NCI-H748 (cell line): Measurements from ENCODE around the gene ZC3H6.

Experiments
- DNase-seq: peaks from one replicate; lab custom pipeline; 2025; ENCODE audit not compliant: unreplicated experiment; lab: John Stamatoyannopoulos, UW

ZC3H6 gene, protein sequence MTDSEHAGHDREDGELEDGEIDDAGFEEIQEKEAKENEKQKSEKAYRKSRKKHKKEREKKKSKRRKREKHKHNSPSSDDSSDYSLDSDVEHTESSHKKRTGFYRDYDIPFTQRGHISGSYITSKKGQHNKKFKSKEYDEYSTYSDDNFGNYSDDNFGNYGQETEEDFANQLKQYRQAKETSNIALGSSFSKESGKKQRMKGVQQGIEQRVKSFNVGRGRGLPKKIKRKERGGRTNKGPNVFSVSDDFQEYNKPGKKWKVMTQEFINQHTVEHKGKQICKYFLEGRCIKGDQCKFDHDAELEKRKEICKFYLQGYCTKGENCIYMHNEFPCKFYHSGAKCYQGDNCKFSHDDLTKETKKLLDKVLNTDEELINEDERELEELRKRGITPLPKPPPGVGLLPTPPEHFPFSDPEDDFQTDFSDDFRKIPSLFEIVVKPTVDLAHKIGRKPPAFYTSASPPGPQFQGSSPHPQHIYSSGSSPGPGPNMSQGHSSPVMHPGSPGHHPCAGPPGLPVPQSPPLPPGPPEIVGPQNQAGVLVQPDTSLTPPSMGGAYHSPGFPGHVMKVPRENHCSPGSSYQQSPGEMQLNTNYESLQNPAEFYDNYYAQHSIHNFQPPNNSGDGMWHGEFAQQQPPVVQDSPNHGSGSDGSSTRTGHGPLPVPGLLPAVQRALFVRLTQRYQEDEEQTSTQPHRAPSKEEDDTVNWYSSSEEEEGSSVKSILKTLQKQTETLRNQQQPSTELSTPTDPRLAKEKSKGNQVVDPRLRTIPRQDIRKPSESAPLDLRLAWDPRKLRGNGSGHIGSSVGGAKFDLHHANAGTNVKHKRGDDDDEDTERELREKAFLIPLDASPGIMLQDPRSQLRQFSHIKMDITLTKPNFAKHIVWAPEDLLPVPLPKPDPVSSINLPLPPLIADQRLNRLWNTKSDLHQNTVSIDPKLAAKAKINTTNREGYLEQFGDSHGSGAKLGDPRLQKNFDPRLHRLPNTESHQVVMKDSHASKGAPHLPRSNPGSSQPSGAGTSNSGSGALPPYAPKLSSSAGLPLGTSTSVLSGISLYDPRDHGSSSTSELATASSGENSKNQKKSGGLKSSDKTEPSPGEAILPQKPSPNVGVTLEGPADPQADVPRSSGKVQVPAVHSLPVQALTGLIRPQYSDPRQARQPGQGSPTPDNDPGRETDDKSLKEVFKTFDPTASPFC

DNA sequence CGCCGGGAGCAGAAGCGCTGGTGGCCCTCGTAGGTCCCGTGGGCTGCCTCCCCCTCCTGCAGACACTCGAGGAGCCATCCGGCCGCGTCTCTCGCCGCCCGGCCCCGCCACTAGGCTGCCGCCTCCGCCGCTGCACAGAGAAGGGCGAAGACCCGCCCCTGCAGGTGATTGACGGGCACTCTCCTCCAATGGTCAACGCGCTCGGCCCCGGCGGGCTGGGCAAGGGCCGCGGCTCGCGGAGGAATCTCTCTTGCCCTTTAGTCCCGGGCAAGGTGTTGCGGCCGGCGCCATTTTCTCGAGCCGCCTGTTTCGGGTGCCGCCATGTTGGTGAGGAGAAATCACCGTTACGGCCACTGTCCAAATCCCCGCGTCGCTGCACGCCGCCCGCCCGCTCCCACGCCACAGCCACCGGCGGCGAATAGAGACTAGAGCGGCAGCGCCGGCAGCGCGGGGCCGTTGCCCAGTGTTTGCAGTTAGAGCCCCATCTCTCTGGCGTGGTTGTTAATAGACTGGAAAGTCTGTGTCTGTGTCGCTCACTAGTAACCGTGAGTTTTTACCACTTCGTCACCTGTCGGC lies at the start of gene ZC3H6:
ZC3H6 (plus strand) TSS at position 287 of the 576 bp plus-strand sequence. CDS start 398 bp downstream, outside the sequence.
- DNase-seq: peak; percentile 97

DNA sequence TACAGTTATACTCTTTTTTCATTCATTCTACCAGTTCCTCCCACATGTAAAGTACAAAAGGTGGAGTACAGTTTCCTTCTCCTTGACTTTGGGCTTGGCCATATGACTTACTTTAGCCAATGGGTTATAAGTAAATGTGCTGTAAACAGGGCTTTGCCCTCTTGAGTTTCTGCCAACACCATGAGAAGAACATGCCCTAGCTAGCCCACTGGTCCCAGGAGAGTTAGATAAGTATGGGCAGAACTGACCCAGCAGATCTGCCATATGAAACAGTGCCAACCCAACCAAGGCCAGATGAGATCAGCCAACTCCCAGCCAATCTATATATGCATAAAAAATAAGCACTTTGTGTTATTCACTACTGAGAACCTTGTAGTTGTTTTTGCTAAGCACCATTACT lies 46.0 kb upstream of the ZC3H6 start:
- no peak for DNase-seq

DNA sequence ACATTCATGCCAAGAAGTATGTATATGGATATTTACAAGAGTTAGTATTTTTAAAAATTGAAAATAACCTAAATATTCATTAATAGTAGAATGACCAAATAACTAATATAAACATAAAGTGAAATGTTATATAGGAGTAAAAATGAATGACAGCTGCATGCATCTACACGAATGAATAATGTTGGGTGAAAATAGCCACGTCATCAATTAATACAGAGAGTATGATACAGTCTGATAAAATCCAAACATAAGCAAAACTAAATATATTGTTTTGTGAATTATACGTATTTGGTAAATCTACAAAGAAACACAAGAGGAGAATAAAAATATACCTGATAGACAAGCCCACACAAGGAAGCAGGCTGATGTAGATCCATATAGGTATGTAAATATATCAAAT lies 45.0 kb upstream of the ZC3H6 start:
- no peak for DNase-seq

DNA sequence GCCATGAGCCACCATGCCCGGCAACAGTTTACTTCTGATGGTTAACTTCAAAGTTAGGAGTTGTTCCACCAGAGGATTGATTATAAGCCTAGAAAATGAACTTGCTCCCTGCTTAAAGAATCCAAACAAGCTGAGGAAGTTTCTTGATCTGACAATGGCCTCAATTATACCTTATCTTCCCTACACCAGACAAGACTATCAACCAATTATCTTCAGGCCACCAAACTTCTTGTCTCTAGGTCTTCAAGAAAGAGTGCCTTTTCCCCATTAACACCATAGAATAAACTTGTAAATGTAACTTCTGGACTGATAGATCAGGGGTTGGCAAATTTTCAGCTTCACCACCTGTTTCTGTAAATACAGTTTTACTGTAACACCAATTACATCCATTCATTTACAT lies 35.5 kb upstream of the ZC3H6 start:
- no peak for DNase-seq

DNA sequence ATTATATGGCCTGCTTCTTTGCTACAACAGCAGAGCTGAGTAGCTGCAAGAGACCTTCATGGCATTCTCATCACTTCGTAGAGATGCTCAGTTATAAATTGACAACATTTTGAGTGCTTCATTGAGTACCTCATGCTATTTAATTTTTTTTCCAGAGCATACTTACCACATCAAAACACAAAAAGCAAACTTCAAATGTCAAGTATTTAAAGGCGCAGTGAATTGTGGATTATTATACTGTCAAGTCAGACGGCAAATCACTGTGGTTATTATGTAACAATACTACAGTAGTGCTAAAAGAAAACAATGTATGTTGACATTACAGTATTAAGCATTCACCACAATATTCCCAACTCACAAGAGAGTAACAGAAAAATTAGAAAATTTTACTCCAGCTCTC lies 33.0 kb upstream of the ZC3H6 start:
- no peak for DNase-seq

DNA sequence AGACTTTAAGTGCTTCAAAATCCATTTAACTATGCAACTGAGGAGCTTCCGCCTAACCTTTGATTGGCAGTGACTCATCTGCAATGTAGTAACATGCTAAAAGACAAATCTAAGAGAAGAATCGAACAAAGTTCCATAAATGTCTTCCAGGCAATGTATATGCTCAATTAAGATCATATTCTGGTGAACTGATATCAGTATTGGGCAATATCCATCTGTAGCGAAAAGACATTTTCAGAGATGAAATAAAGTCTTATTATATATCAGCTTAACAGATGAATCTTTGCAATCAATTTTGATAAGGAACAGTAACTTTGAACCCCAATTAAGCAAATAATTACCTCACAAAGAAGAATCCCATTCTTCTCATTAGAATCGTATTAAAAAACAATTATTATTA lies 32.2 kb upstream of the ZC3H6 start:
- DNase-seq: no peak

DNA sequence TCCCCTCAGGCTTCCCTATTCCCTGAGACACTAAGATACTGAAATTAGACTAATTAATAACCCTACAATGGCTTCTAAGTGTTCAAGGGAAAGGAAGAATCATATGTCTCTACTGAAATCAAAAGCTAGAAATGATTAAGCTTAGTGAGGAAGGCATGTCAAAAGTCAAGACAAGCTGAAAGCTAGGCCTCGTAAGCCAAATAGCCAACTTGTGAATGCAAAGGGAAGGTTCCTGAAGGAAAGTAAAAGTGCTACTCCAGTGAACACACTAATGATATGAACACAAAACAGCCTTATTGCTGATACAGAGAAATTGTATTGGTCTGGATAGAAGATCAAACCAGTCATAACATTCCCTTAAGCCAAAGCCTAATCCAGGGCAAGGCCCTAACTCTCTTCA lies 30.5 kb upstream of the ZC3H6 start:
- DNase-seq: no peak

DNA sequence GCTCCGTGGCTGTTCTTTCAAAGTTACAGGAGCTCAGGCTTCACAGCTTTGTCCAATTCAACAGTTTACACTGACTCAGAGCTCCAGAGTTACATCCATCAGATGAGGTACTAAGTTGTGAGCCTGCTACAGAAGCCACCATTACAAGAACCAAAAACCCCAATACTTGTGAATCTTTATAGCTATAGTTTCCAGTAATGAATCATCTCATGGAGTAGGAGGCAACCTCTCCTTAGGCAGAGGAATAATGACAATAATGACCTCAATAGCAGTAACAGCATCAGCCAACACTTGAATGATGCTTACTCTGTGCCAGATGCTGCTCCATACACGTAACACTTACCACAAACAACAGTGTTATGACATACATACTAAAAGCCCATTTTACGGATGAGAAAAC lies 24.1 kb upstream of the ZC3H6 start:
- DNase-seq: no peak

DNA sequence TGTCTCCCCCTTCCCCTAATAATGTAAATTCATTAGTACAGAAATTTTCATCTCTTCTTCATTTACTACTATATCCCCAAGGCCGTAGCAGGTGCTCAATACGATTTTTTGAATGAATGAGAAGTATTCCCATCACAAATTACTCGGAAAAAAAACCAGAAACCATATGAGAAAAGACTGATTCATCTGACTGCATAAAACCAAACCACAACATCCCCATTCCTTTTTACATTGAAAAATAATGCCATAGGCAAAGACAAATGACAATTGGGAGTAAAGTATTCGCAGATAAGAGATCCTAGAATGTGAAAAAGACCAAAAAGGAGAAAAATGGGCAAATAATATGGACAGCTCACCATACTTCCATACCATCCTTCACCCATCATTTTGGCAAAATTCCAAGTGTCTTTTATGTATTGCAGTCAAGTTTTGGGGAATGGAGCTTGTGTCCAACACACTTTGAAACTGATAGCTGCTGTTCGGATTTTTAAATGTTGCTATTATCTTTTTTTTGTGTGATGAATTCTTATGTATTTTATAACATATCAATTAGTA lies 22.1 kb upstream of the ZC3H6 start:
- peak; percentile 5 for DNase-seq

DNA sequence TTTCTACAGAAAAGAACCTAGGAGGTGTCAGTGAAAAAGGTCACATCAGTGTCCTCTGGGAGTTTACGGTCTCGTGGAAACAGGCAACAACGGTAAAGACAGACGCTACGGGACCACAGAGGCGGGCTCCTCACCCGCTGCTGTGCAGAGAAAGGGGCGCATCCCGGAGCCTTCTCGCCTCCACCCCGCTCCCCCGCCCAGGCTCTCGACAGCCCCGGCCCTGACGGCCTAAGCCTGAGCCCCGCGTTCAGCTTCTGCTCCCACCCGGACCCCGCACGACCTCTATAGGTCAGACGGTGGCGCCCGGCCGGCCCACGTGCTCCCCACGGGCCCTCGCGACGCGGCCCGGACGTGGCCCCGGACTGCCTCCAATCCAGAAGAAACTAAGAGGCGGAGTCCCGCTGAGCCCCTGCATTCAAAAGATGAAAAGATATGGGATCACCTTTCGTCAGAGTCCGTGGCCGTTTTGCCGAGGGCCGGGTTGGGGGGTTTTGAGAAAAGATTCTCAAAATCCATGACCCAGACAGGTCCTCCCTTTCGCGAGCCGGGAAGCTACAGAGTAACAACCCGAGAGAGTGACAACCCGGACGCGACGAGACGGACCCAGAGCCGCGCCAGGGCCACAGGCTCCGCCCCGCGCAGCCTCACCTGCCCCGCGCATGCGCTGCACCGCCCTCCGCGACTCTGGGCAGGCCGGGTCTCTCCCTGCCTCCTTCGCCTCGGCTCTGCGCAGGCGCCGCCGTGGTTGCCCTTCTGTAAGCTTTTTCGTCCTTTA lies 20.7 kb upstream of the ZC3H6 start, which contains the start of gene ZC3H8:
ZC3H8 (minus strand) TSS at position 577 of the 775 bp plus-strand sequence; CDS start at position 516, 61 bp downstream.
- DNase-seq: peak; percentile 87

DNA sequence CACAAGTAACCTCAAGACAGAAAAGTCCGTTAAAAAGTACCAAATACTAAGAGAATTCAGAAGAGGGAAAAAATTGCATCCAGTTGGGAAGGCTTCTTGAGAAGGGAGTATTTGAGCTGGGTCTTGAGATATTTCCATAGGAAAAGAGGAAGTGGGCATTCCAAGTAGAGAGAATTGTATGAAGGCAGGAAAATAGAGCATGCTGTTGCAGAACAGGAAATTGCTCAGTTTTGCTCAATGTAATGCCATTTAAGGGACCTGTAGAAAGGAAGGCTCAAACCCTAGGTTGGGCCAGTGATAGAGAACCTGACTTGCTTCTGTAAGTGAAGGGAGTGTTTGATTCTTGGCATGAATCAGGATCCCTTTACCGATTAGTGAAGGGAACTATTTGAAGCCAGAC lies 19.5 kb upstream of the ZC3H6 start:
- no peak for DNase-seq

DNA sequence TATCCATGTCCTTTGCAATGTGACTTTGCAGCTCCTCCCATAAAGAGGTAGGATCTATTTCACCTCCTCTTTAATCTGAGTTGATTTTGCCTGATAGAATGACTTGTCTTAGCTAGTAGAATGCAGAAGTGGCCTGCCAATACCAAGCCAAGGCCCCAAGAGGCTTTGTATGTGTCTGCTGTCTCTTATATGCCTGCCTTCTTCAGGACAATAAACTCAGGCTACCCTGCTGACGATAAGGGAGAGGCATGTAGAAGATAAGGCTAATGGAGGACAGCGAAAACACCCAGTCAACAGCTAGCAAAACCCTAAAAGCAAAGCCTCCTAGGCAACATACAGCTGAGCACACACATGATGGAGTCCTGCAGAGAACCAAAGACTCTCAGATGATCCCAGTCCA lies 18.7 kb upstream of the ZC3H6 start:
- DNase-seq: no peak

DNA sequence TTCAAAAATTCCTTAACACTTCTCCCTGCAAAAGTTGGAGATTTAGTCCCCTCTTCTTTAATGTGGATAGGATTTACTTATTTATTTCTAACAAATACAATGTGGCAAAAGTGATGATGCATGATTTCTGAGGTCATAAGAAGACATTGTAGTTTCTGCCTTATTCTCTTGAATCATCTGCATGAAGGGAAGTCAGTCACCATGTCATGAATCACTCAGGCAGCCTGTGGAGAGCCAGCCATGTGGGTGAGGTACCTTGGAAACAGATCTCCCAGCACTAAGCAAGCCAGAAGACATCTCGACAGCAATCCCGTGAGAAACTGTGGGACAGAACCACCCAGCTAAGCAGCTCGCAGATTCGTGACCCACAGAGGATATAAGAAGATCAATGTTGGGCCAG lies 17.8 kb upstream of the ZC3H6 start:
- DNase-seq: no peak

DNA sequence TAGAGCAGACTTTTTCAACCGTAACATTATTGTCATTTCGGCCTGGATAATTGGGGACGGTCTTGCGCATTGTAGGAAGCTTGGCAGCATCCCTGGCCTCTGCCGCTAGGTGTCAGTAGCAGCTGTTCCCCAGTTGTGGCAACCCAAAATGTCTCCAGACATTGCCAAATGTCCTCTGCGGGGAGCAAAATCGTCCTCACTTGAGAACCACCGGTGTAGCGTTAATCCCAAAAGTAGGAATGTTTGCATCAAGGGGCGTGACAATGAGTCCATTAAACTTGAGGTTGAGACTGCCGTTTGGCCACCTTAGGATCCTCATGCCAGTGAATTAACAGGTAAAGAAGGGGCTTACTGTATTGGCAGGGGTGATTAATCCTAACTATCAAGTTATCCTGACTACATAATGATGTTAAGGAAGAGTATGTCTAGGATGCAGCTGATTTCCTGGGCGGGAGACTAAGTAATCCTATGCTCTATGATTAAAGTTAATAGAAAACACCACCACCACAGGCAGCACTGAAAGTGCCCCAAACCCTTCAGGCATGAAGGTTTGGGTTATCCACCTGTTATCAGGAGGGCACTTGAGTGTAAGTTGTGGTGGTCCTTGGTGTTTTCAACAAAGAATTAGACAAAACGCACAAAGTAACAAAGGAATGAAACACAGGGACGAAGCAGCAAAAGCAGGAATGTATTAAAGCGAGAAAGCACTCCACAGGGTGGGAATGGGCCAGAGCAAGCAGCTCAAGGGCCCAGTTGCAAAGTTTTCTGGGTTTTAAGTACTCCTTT lies 15.7 kb upstream of the ZC3H6 start:
- peak; percentile 76 for DNase-seq

DNA sequence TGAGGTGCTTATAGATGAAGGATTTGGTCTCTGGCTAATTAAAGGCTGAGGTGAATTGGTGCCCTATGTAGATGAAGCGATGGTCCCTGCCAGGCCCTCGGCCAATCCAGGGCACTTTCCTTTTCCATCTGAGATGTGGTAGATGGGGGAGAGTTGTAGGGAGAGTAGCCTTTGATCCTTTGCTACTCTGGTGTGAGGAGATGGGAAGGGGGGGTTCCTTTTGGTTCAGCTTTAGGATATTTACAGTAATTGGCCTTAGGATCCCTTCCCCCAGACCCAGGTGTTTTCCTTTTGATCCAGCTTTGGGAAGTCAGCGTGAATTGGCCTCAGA lies 15.1 kb upstream of the ZC3H6 start:
- DNase-seq: no peak

DNA sequence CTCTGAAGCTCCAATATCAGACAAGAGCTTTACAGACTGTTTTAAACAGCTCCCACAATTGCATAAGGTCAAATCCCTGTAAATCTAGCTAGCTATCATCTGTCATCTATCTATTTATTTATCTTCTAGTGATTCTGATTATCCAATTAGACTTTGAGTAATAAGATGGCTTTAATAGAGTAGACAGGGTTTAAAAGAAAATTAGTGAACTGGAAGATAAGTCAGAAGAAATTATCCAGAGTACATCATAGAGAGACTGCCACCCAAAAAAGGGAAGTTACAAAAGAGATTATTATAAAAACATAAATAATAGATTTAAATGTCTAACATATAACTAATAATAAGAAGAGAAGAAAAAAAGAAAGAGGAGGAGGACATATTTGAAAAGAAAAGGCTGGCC lies 12.5 kb upstream of the ZC3H6 start:
- no peak for DNase-seq

DNA sequence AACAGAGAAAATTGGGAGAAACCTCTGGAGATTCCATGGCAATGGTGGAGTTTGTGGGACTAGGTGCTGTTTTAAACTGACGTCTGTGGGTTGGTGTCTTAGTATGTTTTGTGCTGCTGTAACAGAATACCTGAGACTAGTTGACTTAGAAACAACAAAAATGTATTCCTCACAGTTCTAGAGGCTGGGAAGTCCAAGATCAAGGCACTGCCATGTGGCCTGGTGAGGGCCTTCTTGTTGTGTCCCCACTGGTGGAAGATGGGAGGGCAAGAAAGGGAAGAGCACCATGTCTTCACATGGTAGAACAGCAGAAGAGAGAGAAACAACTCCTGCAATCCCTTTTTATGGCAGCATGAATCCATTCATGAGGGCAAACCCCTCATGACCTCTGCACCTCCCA lies 6.8 kb upstream of the ZC3H6 start:
- no peak for DNase-seq

DNA sequence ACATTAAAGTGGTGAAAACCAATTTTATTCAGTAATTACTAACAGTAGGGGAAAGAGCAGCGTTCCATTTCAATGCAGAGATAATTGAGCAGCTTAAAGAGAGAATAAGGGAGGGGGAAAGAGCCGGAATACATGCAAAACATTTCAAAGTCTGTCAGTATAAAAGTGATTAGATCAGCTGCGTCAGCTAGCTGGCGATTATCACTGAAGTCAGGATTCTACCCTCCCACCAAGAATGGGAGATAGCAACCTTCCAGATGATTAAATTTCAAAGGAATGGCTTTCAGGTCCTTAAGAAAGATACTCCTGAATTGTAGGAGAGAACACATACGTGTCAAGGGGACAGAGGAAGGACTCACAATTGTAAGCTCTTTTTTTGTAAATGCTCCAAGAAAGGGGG lies 2.7 kb upstream of the ZC3H6 start:
- no peak for DNase-seq

DNA sequence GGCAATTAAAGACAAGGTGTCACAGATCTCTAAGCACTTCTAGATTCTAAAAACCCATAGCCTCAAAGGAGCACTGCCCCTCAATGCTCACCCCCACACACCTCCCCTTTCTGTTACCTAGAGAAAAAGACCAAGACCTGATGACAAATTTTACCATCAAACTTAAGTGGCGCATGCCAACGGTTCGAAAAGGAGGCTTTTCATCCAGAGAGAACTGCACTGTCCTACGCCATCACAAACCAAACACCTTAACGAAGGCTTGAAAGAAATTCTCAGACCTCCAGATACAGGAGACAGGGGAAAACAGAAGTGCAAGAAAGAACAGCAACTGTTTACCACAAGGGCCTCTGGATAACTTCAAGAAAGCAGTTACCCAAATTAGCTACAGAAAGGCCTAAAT lies 2.0 kb upstream of the ZC3H6 start:
- no peak for DNase-seq
